ENCODE measurements around the gene FNDC3B.

GRCh38 chr3:172107403-172107802 lies 68.0 kb downstream of the FNDC3B start:
- TF ChIP-seq CTCF (IDR thresholded peaks at IDR 0.05; ENCODE audit: extremely low read depth in 1 of 2, insufficient read depth in 1 of 2, low read depth in 1 of 2, low read length in 2 of 2): no peak
- TF ChIP-seq FOS (IDR thresholded peaks at IDR 0.05; ENCODE audit: borderline replicate concordance, insufficient read depth, low read length): no peak
